ENCODE data around the gene WASHC4.
"Not testable (repeated sequence)": the region's sequence is repeated elsewhere in the genome, so short reads cannot be mapped to it uniquely, and the experiment has no call there.

The WASHC4 gene

GRCh38 chr12:105090361-105090760 is 17.2 kb upstream of the WASHC4 start:
- DNase-seq (ENCODE audit: low read depth): no peak

GRCh38 chr12:105091476-105092206 is 15.9 kb upstream of the WASHC4 start:
- no peak for DNase-seq (ENCODE audit: low read depth)

- no peak for DNase-seq (ENCODE audit: low read depth)
Measured at GRCh38 chr12:105092336-105092735, 15.2 kb upstream of the WASHC4 start.

GRCh38 chr12:105095338-105095737 is 12.2 kb upstream of the WASHC4 start:
- DNase-seq (ENCODE audit: low read depth): not testable (repeated sequence)

GRCh38 chr12:105099356-105099755 is 8.2 kb upstream of the WASHC4 start:
- DNase-seq (ENCODE audit: low read depth): no peak

GRCh38 chr12:105100207-105100985 is 7.1 kb upstream of the WASHC4 start:
- no peak for DNase-seq (ENCODE audit: low read depth)

- DNase-seq (ENCODE audit: low read depth): no peak
Measured at GRCh38 chr12:105100998-105101397, 6.5 kb upstream of the WASHC4 start.

GRCh38 chr12:105102673-105103072 is 4.9 kb upstream of the WASHC4 start:
- DNase-seq (ENCODE audit: low read depth): no peak

- DNase-seq (ENCODE audit: low read depth): no peak
Measured at GRCh38 chr12:105104762-105105161, 2.8 kb upstream of the WASHC4 start.

GRCh38 chr12:105106621-105107020 is 910 bp upstream of the WASHC4 start:
- no peak for DNase-seq (ENCODE audit: low read depth)

- DNase-seq (ENCODE audit: low read depth): no peak
Measured at GRCh38 chr12:105107171-105107493, 399 bp upstream of the WASHC4 start.

GRCh38 chr12:105109465-105110212 is 2.1 kb downstream of the WASHC4 start:
- no peak for DNase-seq (ENCODE audit: low read depth)

- no peak for DNase-seq (ENCODE audit: low read depth)
Measured at GRCh38 chr12:105110851-105111250, 3.3 kb downstream of the WASHC4 start.

GRCh38 chr12:105113094-105113493 is 5.6 kb downstream of the WASHC4 start:
- DNase-seq (ENCODE audit: low read depth): no peak

- no peak for DNase-seq (ENCODE audit: low read depth)
Measured at GRCh38 chr12:105116969-105117368, 9.4 kb downstream of the WASHC4 start.

- DNase-seq (ENCODE audit: low read depth): no peak
Measured at GRCh38 chr12:105120551-105120950, 13.0 kb downstream of the WASHC4 start.

- no peak for DNase-seq (ENCODE audit: low read depth)
Measured at GRCh38 chr12:105138248-105138647, 30.7 kb downstream of the WASHC4 start.

- no peak for DNase-seq (ENCODE audit: low read depth)
Measured at GRCh38 chr12:105141320-105141922, 33.9 kb downstream of the WASHC4 start.

- no peak for DNase-seq (ENCODE audit: low read depth)
Measured at GRCh38 chr12:105142259-105142658, 34.7 kb downstream of the WASHC4 start.

GRCh38 chr12:105156260-105156659 is 48.7 kb downstream of the WASHC4 start:
- DNase-seq (ENCODE audit: low read depth): no peak

GRCh38 chr12:105157606-105158005 is 50.1 kb downstream of the WASHC4 start:
- no peak for DNase-seq (ENCODE audit: low read depth)

- DNase-seq (ENCODE audit: low read depth): no peak
Measured at GRCh38 chr12:105158876-105159275, 51.3 kb downstream of the WASHC4 start.

- DNase-seq (ENCODE audit: low read depth): no peak
Measured at GRCh38 chr12:105162174-105162573, 54.6 kb downstream of the WASHC4 start.
